Motor neuron (in vitro differentiated cells): ENCODE data around the gene CEACAM5. TPM values are rescaled to one million over a fixed set of nuclear protein-coding genes. Genes with fewer than 3 reads are reported as not detected.
"Not testable (repeated sequence)": the region's sequence is repeated elsewhere in the genome, so short reads cannot be mapped to it uniquely, and the experiment has no call there.

Source experiments
- ATAC-seq, 8 experiments: fragments of 200-7000 bp; cut with Tn5 transposase; replicated peaks in 6 of 8; 2 replicates each; pipeline ENCODE4 v1.8.0; 2021; ENCODE audit warnings: mild to moderate bottlenecking in 8 of 8, moderate library complexity in 8 of 8
- H3K27ac ChIP-seq, 2 donors: fragments of 250-450 bp; sonication (Bioruptor Pico); 2 replicates each; pipeline ENCODE4 v1.9.0; 2021; ENCODE audit warnings: antibody characterized with exemption in 2 of 2, mild to moderate bottlenecking in 2 of 2, moderate library complexity in 1 of 2
- H3K4me1 ChIP-seq, 2 donors: fragments of 250-450 bp; sonication (Bioruptor Pico); replicated peaks in 1 of 2; 2 replicates each; pipeline ENCODE4 v1.6.1; 2021; ENCODE audit warnings: antibody characterized with exemption in 2 of 2, mild to moderate bottlenecking in 2 of 2, moderate library complexity in 1 of 2
- H3K4me3 ChIP-seq, 5 donors: fragments of 250-450 bp; sonication (Bioruptor Pico); 2 replicates each; pipeline ENCODE4 v1.9.0; 2021; ENCODE audit warnings: antibody characterized with exemption in 5 of 5, mild to moderate bottlenecking in 5 of 5, moderate library complexity in 4 of 5
- WGBS, 10 experiments: fragments of 450-650 bp; shearing (Covaris generic); methylation state at CpG; one replicate each; pipeline ENCODE4 v1.0.0; 2022; 5-methylcytosine and 5-hydroxymethylcytosine counted together
- in situ Hi-C, 9 experiments: fragments of 400-800 bp; cut with MboI; loops; one replicate each; pipeline ENCODE4 v1.15.0; 2021; ENCODE audit warnings: low sequenced_read_pairs in 9 of 9, low pct_unique_long_range_greater_than_20kb in 2 of 9; ENCODE audit not compliant: unreplicated experiment in 9 of 9
- total RNA-seq, 8 experiments: library from RNA; unstranded; fragments of 300-600 nt; gene quantifications; 2 replicates each; pipeline versions ENCODE4 v1.2.3 to v1.2.4, GENCODE V29; 2022

CEACAM5 gene
- total RNA-seq, 8 experiments from 2014 or later, result 0.13 to 1.0 (median 0.19) TPM; not detected in 5

DNA sequence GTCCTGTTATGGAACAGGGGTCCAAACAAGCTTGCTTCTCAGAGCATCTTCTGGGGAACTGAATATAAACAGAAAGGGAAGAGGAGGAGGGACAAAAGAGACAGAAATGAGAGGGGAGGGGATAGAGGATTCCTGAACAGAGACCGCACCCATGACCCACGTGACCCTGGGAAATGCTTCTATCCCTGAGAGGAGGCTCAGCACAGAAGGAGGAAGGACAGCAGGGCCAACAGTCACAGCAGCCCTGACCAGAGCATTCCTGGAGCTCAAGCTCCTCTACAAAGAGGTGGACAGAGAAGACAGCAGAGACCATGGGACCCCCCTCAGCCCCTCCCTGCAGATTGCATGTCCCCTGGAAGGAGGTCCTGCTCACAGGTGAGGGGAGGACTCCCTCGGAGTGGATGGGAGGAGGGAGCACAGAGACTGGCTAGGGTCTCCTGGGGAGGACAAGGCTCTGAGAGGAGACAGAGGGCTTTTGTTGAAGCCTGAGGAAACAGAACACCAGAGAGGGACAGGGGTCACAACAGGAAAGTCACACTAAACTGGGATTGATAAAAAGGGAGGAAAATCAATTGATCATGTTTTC is 47.0 kb downstream of the CEACAM5 start, which contains the start of gene CEACAM6:
Gene CEACAM6, plus strand, starts transcription at position 203 of the 586 bp plus-strand sequence. Its CDS starts 109 bp downstream, at position 312.
- in situ Hi-C loops, result no loop called here
- Histone ChIP-seq H3K4me3 (no peak within 1 kb of the TSS), H3K4me1 (no peaks in the 10 kb centered on the region), H3K27ac (no peak within 1 kb of the TSS)
- WGBS, 10 experiments, result 10 to 33% (median 20%) methylated on average over 1 to 3 of the region's 3 CpGs; no CpG with 5 or more reads in 5 of the 10 experiments
- ATAC-seq, result peak in 3 of 8 experiments; percentile 54 to 71 (median 65)

DNA sequence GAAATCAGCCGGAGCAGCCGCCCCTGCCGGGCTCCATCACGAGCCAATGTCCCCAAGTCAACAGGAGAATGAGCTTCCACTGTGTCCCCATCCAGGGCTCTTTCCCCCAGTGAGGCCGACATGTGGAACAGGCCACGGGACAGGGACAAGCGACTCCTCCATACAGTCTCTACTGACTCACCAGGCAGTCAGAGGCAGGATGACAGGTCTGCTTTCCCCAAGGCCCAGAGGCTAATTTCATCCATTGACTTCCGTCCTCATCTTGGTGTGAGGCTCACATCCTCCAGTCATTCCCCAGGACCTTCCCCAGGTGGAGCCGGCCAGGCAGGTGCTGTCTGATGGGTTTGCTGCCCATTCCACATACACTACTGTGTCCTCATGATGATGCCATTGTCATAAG is 50.4 kb downstream of the CEACAM5 start:
- Histone ChIP-seq H3K27ac (no peak overlapping the region), H3K4me3 (no peak overlapping the region), H3K4me1 (no peaks in the 10 kb centered on the region)
- ATAC-seq, result no peak
- in situ Hi-C loops, result no loop called here
- 0 to 50% (median 30%) methylated on average over 1 to 5 of the region's 9 CpGs; no CpG with 5 or more reads in 5 of the 10 experiments for WGBS, 10 experiments

DNA sequence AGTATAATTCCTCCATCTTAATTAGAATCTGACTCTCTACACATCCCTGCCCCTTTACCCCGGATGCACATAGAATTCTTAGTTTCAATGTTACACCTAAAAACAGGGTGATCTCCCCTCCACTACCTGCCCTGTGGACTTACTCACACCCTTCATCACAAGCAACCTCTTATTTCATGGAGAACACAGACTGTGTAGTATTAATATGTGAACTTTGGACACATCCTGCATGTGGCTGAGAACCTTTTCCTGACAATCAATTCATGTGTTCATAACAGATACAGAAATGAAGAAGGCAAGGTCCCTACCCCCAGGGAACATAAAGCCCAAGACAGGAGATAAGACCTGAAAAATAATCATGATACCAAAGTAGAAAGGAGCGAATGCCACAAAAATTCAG is 58.7 kb downstream of the CEACAM5 start:
- Histone ChIP-seq H3K4me3 (no peak overlapping the region), H3K27ac (no peak overlapping the region), H3K4me1 (no peaks in the 10 kb centered on the region)
- WGBS, 10 experiments, result 0 to 78% (median 60%) methylated on average over 1 to 2 of the region's 2 CpGs; no CpG with 5 or more reads in 3 of the 10 experiments
- in situ Hi-C loops, result no loop called here
- no peak for ATAC-seq

DNA sequence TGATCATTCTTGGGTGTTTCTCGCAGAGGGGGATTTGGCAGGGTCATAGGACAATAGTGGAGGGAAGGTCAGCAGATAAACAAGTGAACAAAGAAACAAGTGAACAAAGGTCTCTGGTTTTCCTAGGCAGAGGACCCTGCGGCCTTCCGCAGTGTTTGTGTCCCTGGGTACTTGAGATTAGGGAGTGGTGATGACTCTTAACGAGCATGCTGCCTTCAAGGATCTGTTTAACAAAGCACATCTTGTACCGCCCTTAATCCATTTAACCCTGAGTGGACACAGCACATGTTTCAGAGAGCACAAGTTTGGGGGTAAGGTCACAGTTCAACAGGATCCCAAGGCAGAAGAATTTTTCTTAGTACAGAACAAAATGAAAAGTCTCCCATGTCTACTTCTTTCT is 59.7 kb downstream of the CEACAM5 start:
- H3K27ac ChIP-seq, in situ Hi-C loops, ATAC-seq, H3K4me3 ChIP-seq, H3K4me1 ChIP-seq: not testable (repeated sequence)
- 0 to 30% (median 14%) methylated on average over 1 to 2 of the region's 5 CpGs; no CpG with 5 or more reads in 6 of the 10 experiments for WGBS, 10 experiments

DNA sequence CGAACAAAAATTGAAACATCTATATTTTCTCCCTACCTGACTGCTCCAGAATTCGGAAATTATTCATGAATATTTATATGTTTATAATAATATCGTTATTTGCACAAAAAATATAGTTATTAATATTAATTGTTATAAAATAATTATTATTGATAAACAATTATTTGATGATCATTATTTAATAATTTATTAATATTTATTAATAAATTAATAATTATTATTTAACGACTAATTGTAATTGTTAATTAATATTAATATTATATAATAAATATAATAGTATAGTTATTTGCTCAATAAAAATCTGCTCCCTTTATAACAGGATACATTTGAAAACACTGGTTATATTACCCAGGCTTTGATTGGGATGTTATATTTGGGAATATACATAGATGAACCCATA is 61.2 kb downstream of the CEACAM5 start:
- no peak for ATAC-seq
- Histone ChIP-seq H3K4me1 (no peaks in the 10 kb centered on the region), H3K4me3 (no peak overlapping the region), H3K27ac (no peak overlapping the region)
- WGBS, 10 experiments, result 44 to 91% (median 62%) methylated on average over 3 to 4 of the region's 4 CpGs
- in situ Hi-C loops, result no loop called here

DNA sequence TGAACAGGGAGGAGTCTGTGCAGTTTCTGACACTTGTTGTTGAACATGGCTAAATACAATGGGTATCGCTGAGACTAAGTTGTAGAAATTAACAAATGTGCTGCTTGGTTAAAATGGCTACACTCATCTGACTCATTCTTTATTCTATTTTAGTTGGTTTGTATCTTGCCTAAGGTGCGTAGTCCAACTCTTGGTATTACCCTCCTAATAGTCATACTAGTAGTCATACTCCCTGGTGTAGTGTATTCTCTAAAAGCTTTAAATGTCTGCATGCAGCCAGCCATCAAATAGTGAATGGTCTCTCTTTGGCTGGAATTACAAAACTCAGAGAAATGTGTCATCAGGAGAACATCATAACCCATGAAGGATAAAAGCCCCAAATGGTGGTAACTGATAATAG is 63.0 kb downstream of the CEACAM5 start:
- Histone ChIP-seq H3K27ac (no peak overlapping the region), H3K4me1 (no peaks in the 10 kb centered on the region), H3K4me3 (no peak overlapping the region)
- ATAC-seq, result no peak
- in situ Hi-C loops, result no loop called here
- WGBS, 10 experiments, result 33 to 85% (median 65%) methylated on average over 1 to 2 of the region's 2 CpGs; no CpG with 5 or more reads in 2 of the 10 experiments

DNA sequence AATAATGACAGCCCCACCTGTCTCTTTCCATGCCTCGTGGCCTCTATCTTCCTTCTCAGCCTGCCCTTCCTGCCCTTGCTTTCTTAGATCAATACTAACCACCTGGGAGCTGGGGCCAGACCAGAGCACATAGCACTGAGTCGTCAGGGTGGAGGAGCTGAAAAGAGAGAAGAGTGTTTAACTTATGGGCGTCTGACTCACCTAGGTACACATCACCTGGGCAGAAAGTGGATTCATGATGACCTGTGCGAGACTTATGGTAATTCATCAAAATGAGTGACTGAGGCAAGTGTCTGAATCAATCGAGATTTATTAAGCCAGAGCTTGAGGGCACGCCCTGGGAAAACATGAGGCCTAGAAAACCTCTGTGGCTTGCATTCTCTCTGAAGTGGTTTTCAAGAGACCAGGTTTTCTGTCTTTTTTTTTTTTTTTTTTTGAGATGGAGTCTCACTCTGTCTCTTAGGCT is 66.1 kb downstream of the CEACAM5 start:
- 0 to 75% (median 31%) methylated on average over 1 to 6 of the region's 6 CpGs for WGBS, 10 experiments
- in situ Hi-C loops, result no loop called here
- Histone ChIP-seq H3K4me1 (no peaks in the 10 kb centered on the region), H3K27ac (no peak overlapping the region), H3K4me3 (no peak overlapping the region)
- ATAC-seq, result peak in 1 of 8 experiments; percentile 54

DNA sequence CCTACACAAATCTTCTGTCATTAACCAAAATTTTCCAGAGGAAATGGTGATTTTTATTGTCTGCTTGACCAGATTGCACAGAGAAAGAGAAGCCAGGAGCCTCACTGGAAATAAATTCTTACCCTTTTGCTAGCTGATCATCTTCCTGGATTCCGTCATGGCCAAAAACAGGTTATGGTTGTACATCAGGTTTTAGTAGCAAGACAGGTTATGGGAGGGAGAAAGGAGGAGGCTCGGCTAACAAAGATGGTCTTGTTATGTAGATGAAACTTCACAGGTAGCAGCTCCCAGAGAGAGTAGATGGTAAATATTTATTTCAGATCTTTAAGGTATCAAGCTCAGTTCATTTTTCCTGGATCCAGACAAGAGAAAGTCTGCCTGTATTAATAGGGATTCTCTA is 68.3 kb downstream of the CEACAM5 start:
- WGBS, 10 experiments, result 0 to 88% (median 30%) methylated on average over 1 to 2 of the region's 2 CpGs; no CpG with 5 or more reads in 1 of the 10 experiments

More for the DNA sequence above, 68.3 kb downstream of the CEACAM5 start:
- Histone ChIP-seq H3K4me1 (no peaks in the 10 kb centered on the region), H3K4me3 (no peak overlapping the region), H3K27ac (no peak overlapping the region)
- ATAC-seq, result no peak
- in situ Hi-C loops, result no loop called here

Other genes with a start within 250 kb of the CEACAM5 start
- 1 to 10 TPM in 1 of 8 experiments, under 1 TPM in 1, not detected in 6; 0.14 to 1.3 TPM for gene CEACAM21, start 132.5 kb upstream of the CEACAM5 start, total RNA-seq
- gene CEACAM4, start 81.6 kb upstream of the CEACAM5 start, total RNA-seq, result under 1 TPM in 2 of 8 experiments, not detected in 6; 0.31 to 0.47 TPM
- gene CEACAM7, start 20.4 kb upstream of the CEACAM5 start, total RNA-seq, result under 1 TPM in 3 of 8 experiments, not detected in 5; 0.13 to 0.28 (median 0.21) TPM
- under 1 TPM in 5 of 8 experiments, not detected in 3; 0.05 to 0.56 (median 0.14) TPM for gene CEACAM6, start 46.9 kb downstream of the CEACAM5 start, total RNA-seq
- 1 to 10 TPM in 2 of 8 experiments, under 1 TPM in 1, not detected in 5; 0.25 to 1.4 (median 1.3) TPM for gene CEACAM3, start 88.0 kb downstream of the CEACAM5 start, total RNA-seq
- under 1 TPM in 5 of 8 experiments, not detected in 3; 0.14 to 0.43 (median 0.25) TPM for gene LYPD4, start 136.1 kb downstream of the CEACAM5 start, total RNA-seq
- under 1 TPM in 5 of 8 experiments, not detected in 3; 0.09 to 0.90 (median 0.13) TPM for gene DMRTC2, start 136.4 kb downstream of the CEACAM5 start, total RNA-seq
- 1,000 to 10,000 TPM; 2,323 to 4,988 (median 4,056) TPM for gene RPS19, start 151.6 kb downstream of the CEACAM5 start, total RNA-seq
- 1 to 10 TPM in 1 of 8 experiments, under 1 TPM in 6, not detected in 1; 0.27 to 1.1 (median 0.41) TPM for gene CD79A, start 168.7 kb downstream of the CEACAM5 start, total RNA-seq
- 10 to 100 TPM; 10.4 to 64.9 (median 24.2) TPM for gene ARHGEF1, start 174.6 kb downstream of the CEACAM5 start, total RNA-seq
- 1 to 10 TPM in 2 of 8 experiments, under 1 TPM in 6; 0.25 to 1.8 (median 0.59) TPM for gene ERFL, start 219.8 kb downstream of the CEACAM5 start, total RNA-seq